Measurements from ENCODE around the gene OLFML1.
"Not testable (repeated sequence)": the region's sequence is repeated elsewhere in the genome, so short reads cannot be mapped to it uniquely, and the experiment has no call there.

The OLFML1 gene

GRCh38 chr11:7511401-7511800, 26.1 kb downstream of the OLFML1 start:
- DNase-seq (ENCODE audit: low spot score) = no peak
- no peak for FAIRE-seq

GRCh38 chr11:7512525-7513233, 27.4 kb downstream of the OLFML1 start:
- peak; percentile 24 for DNase-seq (ENCODE audit: low spot score)
- FAIRE-seq = no peak

DNA sequence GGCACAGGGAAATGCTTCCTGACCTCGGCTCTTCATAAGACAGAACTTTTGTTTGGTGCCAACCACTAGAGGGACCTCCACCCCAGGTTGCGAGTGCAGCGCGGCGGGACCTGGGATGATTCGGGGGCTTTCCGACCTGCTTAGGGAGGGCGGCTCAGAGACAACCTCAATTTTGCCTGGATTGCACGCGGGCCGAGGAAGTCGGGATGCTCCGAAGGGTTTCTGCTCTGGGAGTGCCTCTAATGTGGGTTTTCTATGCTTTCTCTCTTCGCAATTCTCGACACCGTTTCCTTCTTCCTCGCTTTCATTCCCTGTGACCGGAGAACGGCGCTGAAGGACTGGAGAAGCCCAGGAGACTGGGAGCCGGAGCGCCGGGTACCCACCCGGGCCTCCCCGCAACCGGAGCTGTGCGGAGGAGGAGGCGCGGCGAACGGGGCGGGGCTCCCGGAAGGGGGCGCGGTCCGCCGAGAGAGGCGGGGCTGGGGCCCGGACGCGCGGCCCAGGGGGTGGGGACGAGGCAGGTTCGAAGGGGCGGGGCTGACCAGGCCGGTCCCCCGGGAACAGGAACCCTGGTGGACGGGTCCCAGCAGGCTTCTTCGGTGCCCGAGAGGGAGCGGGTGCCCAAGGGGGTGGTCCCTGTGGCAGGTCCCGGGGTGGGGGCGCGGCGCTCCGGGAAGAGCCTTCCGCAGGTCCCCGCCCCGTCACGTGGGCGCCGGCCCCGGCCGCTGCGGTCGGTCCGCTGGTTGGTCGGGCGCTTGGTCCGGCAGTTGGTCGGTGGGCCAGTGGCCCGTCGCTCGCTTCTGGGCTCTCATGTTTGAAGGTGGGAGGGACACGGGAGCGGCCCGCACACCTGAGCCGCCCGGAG, 28.2 kb downstream of the OLFML1 start, which contains the start of gene PPFIBP2:
Gene PPFIBP2 (plus strand): TSS at position 766 of the 865 bp plus-strand sequence. CDS start 35,477 bp downstream, outside the sequence.
- DNase-seq (ENCODE audit: low spot score) (peak; percentile 94), FAIRE-seq (no peak)

DNA sequence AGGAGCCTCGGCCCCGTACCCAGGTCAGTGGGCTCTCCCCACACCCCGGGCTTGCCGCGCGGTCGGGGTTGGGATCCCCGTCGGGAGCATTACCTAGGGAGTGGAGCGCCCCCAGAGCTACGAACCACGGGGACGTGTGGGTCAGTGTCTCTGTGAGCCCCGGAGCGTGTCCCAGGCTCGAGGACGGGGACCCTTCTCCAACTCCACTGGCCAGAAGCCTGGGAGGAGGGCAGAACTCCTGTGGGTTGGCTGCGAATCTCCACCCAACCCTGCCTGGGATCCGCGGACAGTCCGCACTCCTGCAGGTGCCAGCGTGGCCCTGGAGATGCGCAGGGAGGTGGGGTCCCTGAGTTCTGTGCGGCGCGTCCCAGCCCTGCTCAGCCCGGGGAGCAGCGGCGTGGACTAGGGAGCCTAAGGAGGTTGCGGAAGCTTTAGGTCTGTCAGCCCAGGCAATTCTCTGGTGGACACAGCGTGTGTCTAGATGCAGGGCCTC, 28.8 kb downstream of the OLFML1 start:
- FAIRE-seq (no peak), DNase-seq (ENCODE audit: low spot score) (peak; percentile 42)

- FAIRE-seq = no peak
- DNase-seq (ENCODE audit: low spot score) = no peak
Measured at GRCh38 chr11:7515447-7515886, 30.2 kb downstream of the OLFML1 start.

DNA sequence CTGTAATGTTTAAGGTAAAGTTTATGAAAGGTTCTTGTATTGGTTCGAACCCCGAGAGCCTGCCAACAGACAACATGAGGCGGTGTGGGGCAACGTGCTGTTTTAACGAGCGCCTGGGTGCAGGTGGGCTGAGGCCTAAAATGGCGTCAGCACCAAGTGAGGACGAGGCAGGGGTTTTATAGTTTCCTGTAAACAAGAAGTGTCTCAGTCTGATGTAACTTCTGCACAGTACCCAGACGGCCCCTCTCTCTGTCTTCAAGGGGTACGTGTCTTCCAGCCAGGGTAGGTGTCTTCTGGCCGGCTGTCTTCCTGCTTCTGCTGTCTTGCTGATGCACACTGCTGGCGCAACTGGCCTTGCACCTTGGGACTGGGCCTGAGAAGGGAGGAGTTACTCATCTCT, 31.2 kb downstream of the OLFML1 start:
- DNase-seq (ENCODE audit: low spot score) (no peak), FAIRE-seq (no peak)

- DNase-seq (ENCODE audit: low spot score); FAIRE-seq: not testable (repeated sequence)
Measured at GRCh38 chr11:7517743-7518142, 32.4 kb downstream of the OLFML1 start.

GRCh38 chr11:7518811-7519562, 33.7 kb downstream of the OLFML1 start:
- no peak for FAIRE-seq
- no peak for DNase-seq (ENCODE audit: low spot score)

DNA sequence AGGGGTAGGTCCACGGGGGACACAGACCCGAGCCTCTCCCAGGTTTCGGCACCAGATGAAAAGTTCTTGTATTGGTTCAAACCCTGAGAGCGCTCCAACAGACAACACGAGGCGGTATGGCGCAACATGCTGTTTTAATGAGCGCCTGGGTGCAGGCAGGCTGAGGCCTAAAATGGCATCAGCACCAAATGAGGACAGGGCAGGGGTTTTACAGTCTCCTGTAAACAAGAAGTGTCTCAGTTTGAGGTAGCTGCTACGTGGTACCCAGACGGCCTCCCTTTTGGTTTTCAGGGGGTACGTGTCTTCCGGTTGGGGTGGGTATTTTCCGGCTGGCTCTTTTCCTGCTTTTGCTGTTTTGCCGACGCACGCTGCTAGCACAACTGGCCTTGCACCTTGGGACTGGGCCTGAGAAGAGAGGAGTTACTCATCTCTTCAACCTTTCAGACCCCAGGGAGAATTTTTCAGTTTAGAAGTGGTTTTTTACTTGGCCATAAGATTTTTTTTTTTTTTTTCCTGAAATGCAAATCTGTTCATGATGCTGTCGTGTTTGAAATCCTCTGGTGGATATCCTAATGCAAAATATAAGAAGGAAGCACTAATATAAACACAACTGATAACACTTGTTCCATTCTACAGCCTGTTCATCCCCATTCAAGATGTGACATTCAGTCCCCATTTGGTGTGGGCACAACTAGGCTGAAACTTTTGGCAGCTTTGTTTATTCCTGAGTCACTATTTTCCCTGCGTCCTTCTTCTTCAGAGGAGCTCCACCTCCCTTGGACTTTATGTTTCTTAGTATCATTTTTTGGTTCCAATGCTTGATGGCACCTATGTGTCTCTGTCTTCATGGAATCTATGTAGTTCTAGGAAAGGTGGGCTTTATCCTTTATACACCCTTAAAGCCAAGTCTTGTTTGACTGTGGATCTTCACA, 35.0 kb downstream of the OLFML1 start:
- FAIRE-seq = no peak
- no peak for DNase-seq (ENCODE audit: low spot score)

DNA sequence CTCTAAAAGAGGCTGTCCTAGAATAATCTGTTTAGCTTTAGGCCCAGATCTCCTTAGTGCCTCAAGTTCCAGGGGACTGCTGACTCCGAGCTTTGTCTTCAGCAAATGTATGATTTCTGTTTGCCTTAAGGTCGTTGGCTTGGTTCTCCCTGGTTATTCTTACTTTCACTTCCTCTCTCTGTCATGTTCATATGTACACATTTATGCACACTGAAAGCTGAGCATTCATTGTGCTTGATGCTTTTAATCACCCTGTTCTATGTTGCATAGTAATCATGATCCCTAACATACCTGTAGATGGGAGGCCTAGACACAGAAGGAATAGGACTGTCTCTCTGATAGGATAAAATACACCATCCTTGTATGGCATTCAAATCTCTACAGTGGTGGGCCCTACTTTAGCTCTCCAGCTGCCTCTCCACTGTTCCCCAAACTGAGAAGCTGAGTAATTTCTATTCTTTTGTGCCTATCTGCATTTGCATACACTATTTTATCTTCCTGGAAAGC, 35.7 kb downstream of the OLFML1 start:
- no peak for FAIRE-seq
- no peak for DNase-seq (ENCODE audit: low spot score)

GRCh38 chr11:7522121-7522520, 36.8 kb downstream of the OLFML1 start:
- no peak for DNase-seq (ENCODE audit: low spot score)
- no peak for FAIRE-seq

DNA sequence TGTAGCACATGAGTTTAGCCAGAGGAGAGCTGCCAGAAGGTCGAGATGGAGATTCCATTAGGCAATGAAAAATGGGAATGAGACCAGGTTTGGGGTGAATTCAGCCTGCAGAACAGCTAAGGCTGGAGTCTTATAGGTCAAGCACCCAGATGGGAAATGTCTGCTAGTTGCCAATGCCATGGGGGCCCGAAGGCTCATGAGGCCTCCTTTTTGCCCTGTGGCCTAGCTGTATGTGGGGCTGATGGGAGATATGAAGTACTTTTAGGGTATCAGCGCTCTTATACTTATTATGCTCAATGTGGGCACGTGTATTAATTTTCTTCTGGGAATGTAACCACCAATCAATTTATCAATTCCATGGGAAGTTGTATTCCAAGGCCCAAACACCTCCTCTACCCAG, 37.2 kb downstream of the OLFML1 start:
- FAIRE-seq (no peak), DNase-seq (ENCODE audit: low spot score) (no peak)

DNA sequence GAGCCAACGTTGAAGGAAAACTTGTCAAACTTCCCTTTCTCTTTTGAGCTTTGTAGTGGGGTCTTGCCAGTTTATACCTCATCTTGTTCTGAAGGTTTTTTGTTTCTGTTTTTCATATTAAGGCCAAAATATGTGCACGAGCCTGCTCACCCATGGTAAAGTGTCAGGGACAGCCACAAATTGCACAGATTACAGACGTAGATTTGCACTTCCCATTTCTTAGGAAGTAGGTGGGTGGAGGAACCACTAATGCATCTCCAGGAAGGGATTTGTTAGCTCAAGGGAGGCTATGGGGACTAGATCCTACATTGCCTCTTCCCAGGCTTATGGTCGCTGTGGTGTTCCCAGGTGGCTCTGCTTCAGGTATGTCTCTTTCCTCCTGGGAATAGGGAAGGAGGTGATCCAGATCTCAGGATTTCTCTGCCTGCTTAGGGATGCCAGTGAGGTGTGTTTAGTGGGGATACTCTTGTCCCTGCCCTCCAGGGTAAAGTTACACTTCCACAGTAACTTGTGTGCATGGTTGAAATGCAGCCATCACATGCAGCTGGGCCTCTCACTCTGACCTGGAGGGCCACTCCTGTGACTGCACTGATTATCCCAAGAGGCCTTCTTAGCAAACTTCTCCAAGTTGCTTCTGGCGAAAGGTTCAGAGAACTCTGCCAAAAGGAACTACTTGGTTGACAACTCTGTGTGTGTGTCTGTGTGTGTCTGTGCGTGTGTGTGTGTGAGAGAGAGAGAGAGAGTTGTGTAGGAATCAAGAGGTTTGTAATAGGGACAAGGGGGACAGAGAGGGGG, 38.3 kb downstream of the OLFML1 start:
- FAIRE-seq = no peak
- no peak for DNase-seq (ENCODE audit: low spot score)

DNA sequence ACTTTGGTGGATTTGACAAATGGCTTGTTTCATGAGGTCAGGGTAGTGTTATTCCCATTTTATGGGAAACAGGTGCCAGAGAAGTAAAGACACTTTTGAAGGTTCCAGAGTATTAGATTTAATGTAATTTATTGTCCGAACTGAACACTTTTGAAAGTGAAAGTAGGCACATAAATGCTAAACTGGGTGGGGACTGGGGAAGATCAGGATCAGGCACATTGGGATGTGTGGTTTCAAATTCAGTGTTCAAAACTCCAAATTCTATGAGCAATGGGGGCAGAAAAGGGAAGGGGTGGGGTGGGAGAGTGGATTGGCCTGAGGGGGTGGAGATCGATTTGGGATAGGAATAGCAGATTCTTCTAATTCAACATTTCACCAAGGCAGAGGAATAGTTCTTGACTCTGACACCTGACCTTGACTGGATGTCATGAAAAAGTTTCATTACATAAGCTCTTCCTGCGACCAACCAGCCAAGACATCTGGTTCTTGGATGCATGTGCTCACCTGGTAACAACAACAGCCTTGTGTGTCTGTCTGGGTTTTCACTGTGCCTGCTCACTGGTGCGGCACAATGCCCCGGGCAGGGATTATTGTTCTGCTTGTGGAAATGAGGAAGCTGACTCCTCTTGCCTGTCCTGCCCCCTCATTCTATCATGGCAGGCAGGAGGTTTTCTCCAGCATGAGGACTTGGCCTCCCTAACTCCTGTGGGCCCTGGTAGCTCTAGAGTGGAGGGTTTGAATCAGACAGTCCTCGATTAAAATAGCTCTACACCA, 39.3 kb downstream of the OLFML1 start:
- DNase-seq (ENCODE audit: low spot score) (no peak), FAIRE-seq (no peak)

DNA sequence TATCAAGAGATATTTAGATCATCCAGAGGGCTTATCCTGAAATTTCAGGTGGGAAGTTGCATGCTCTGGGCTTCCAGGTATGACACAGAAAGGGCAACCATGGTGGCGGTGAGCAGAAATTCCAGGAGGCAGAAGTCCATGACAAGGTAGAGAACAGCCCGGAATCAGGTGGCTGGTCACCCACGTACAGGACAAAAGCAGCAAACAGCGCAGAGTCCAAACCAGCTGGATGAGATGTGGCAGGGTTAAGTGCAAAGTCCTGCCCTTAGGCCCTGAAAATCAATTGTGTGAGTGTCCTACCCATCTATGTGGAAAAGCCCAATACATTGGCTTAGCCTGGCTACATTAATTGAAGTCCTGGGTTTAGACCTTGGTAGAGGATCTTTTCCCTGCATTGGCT, 40.1 kb downstream of the OLFML1 start:
- no peak for DNase-seq (ENCODE audit: low spot score)
- FAIRE-seq = no peak

GRCh38 chr11:7527029-7527428, 41.7 kb downstream of the OLFML1 start:
- DNase-seq (ENCODE audit: low spot score) (no peak), FAIRE-seq (no peak)

DNA sequence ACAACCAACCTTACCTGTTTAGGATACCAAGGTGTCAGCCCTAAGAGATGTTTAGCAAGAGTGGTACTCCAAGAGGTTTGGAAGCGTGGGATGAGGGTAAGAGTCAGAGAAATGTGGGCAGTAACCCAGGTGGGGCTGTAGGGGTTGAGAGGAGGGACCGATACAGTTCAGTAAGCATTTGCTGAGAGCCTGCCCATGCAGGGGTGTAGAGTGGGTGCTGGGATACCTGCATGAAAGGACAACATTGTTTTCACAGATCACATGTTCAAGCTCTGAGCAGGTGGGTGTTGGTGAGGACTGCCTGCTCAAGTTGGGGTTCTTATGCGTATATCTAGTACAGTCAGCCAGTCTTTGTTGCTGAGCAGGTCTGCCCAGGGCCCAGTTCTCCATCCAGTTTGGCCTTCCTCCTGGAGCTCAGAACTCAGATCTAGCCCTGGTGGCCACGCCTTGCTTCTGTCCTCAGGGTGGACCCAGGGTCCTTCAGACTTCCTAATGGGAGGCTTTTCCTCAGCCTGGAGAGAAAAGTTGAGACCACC, 43.3 kb downstream of the OLFML1 start:
- no peak for FAIRE-seq
- DNase-seq (ENCODE audit: low spot score) = no peak

- no peak for FAIRE-seq
- DNase-seq (ENCODE audit: low spot score) = no peak
Measured at GRCh38 chr11:7530013-7530640, 44.8 kb downstream of the OLFML1 start.
